ENCODE measurements around the gene CTNND1.
"Not testable (repeated sequence)": the region's sequence is repeated elsewhere in the genome, so short reads cannot be mapped to it uniquely, and the experiment has no call there.

Gene CTNND1

GRCh38 chr11:57791321-57792059, 29.9 kb downstream of the CTNND1 start:
- DNase-seq = no peak

- DNase-seq = peak; percentile 96 to 99 (median 96)
These were observed 30.5 kb downstream of the CTNND1 start for GRCh38 chr11:57792060-57792541.

- peak; percentile 62 to 89 (median 79) for DNase-seq
These were observed 31.3 kb downstream of the CTNND1 start for GRCh38 chr11:57792870-57793269.

- DNase-seq = no peak
These were observed 31.9 kb downstream of the CTNND1 start for GRCh38 chr11:57793351-57794115.

- peak; percentile 61 to 80 (median 68) for DNase-seq
These were observed 37.4 kb downstream of the CTNND1 start for GRCh38 chr11:57798905-57799559.

GRCh38 chr11:57800444-57801182, 39.0 kb downstream of the CTNND1 start:
- DNase-seq = peak; percentile 57 to 82 (median 72)

GRCh38 chr11:57801183-57801485, 39.5 kb downstream of the CTNND1 start:
- DNase-seq = peak in 2 of 4 experiments; percentile 32 to 39

GRCh38 chr11:57802411-57802810, 40.8 kb downstream of the CTNND1 start:
- no peak for DNase-seq

GRCh38 chr11:57804466-57804865, 42.9 kb downstream of the CTNND1 start:
- no peak for DNase-seq

GRCh38 chr11:57805780-57806179, 44.2 kb downstream of the CTNND1 start:
- DNase-seq = no peak

- DNase-seq = no peak
These were observed 51.0 kb downstream of the CTNND1 start for GRCh38 chr11:57812634-57813033.

- DNase-seq = no peak
These were observed 53.9 kb downstream of the CTNND1 start for GRCh38 chr11:57815476-57815875.

- no peak for DNase-seq
These were observed 54.3 kb downstream of the CTNND1 start for GRCh38 chr11:57815877-57816276.

GRCh38 chr11:57818812-57819211, 57.2 kb downstream of the CTNND1 start:
- no peak for DNase-seq

GRCh38 chr11:57819252-57819979, 57.8 kb downstream of the CTNND1 start:
- no peak for DNase-seq

- no peak for DNase-seq
These were observed 62.3 kb downstream of the CTNND1 start for GRCh38 chr11:57823859-57824258.

GRCh38 chr11:57834852-57835251, 73.2 kb downstream of the CTNND1 start:
- DNase-seq = no peak

- not testable (repeated sequence) for DNase-seq
These were observed 77.0 kb downstream of the CTNND1 start for GRCh38 chr11:57838609-57839008.

- DNase-seq = no peak
These were observed 81.3 kb downstream of the CTNND1 start for GRCh38 chr11:57842873-57843272.

GRCh38 chr11:57867966-57868365, 106.4 kb downstream of the CTNND1 start:
- no peak for DNase-seq

- DNase-seq = no peak
These were observed 106.9 kb downstream of the CTNND1 start for GRCh38 chr11:57868491-57868890.

All from suppressor macrophage (primary cell).